Endothelial cell of umbilical vein (primary cell): ENCODE data around the gene TEK. TPM values are rescaled to one million over a fixed set of nuclear protein-coding genes. Genes with fewer than 3 reads are reported as not detected.
A peak's percentile ranks its signal among the peaks of the same experiment; 100 is the strongest.

ENCODE experiments used
- BruUV-seq: library from RNA; stranded (reverse); fragments of 400-500 nt; replicated peaks from 2 replicates; lab custom pipeline; 2021; lab: Mats Ljungman, UMichigan
- CTCF ChIA-PET: fragments of 300-600, 350-600 bp; sonication (Branson Sonifier 250); formaldehyde crosslinking; loops from one replicate; lab custom pipeline; 2021; ENCODE audit warnings: antibody characterized with exemption, inconsistent platforms; lab: Charles Lee
- POLR2A ChIA-PET: fragments of 300-600, 350-600 bp; sonication (Branson Sonifier 250); formaldehyde crosslinking; loops from one replicate; lab custom pipeline; 2021; ENCODE audit warnings: antibody characterized with exemption, inconsistent platforms; lab: Charles Lee
- DNase-seq: peaks from one replicate; pipeline ENCODE4 v3.0.0-alpha.2; 2011; ENCODE audit warnings: low read depth, low spot score
- FAIRE-seq: peaks from 2 replicates; lab custom pipeline; 2011; peaks lifted over from hg19 to GRCh38; lab: Jason Lieb, UNC
- H2AFZ ChIP-seq: 2 replicates; pipeline ENCODE4 v1.6.0; 2012; ENCODE audit warnings: low read depth, low read length, control low read depth, inconsistent platforms
- H3K27ac ChIP-seq: 2 replicates; pipeline ENCODE4 v1.5.1; 2011; ENCODE audit warnings: low read depth, mild to moderate bottlenecking, control low read depth, low read length, moderate library complexity; ENCODE audit not compliant: insufficient read depth
- H3K27me3 ChIP-seq, 2 experiments: 2 replicates each; pipeline versions ENCODE4 v1.6.0 to v1.6.1; 2011; ENCODE audit warnings: low read length in 2 of 2, mixed read lengths in 1 of 2; ENCODE audit not compliant: control insufficient read depth in 2 of 2, insufficient read depth in 2 of 2
- H3K36me3 ChIP-seq, 2 experiments: 2 replicates in 1 of 2; 3 replicates in 1 of 2; pipeline ENCODE4 v1.5.1; 2011; ENCODE audit warnings: low read length in 2 of 2, mild to moderate bottlenecking in 1 of 2, moderate library complexity in 1 of 2; ENCODE audit not compliant: control insufficient read depth in 2 of 2, insufficient read depth in 2 of 2; ENCODE audit errors: extremely low read depth in 1 of 2
- H3K4me1 ChIP-seq: 3 replicates; pipeline ENCODE4 v1.5.1; 2011; ENCODE audit warnings: mild to moderate bottlenecking, low read length; ENCODE audit not compliant: control insufficient read depth, insufficient read depth; ENCODE audit errors: extremely low read depth
- H3K4me2 ChIP-seq: 2 replicates; pipeline ENCODE4 v1.6.1; 2011; ENCODE audit warnings: low read length, control low read depth, mixed read lengths; ENCODE audit not compliant: insufficient read depth
- H3K4me3 ChIP-seq, 3 experiments: fragments of 200-600 bp in 1 of 3; sonication (generic), shearing (Covaris generic) in 1 of 3; replicated peaks in 1 of 3; 2 replicates each; pipeline ENCODE4 v1.5.1; 2011 to 2016; ENCODE audit warnings: control low read depth in 3 of 3, low read length in 3 of 3, mild to moderate bottlenecking in 2 of 3, inconsistent platforms in 1 of 3, low read depth in 1 of 3, moderate library complexity in 1 of 3; ENCODE audit not compliant: insufficient read depth in 1 of 3
- H3K79me2 ChIP-seq: 2 replicates; pipeline ENCODE4 v1.6.0; 2012; ENCODE audit warnings: low read length, inconsistent platforms; ENCODE audit not compliant: control insufficient read depth, insufficient read depth
- H3K9ac ChIP-seq: replicated peaks from 2 replicates; pipeline ENCODE3; 2011; ENCODE audit warnings: low read length, control low read depth; ENCODE audit not compliant: insufficient read depth; ENCODE audit errors: extremely low read depth
- H3K9me1 ChIP-seq: replicated peaks from 3 replicates; pipeline ENCODE4 v1.6.0; 2011; ENCODE audit warnings: mild to moderate bottlenecking, low read length; ENCODE audit not compliant: control insufficient read depth, insufficient read depth; ENCODE audit errors: extremely low read depth
- H3K9me3 ChIP-seq: replicated peaks from 2 replicates; pipeline ENCODE4 v1.5.1; 2012; ENCODE audit warnings: low read length, inconsistent platforms; ENCODE audit not compliant: control insufficient read depth, insufficient read depth
- H4K20me1 ChIP-seq: replicated peaks from 2 replicates; pipeline ENCODE3; 2011; ENCODE audit warnings: mild to moderate bottlenecking, low read length; ENCODE audit not compliant: control insufficient read depth, insufficient read depth; ENCODE audit errors: extremely low read depth
- EZH2 ChIP-seq: IDR thresholded peaks from 2 replicates; pipeline ENCODE4 v1.6.1; 2012; ENCODE audit warnings: borderline replicate concordance, low read depth, mild to moderate bottlenecking, moderate library complexity, low read length, inconsistent platforms; ENCODE audit not compliant: severe bottlenecking
- FOS ChIP-seq: IDR thresholded peaks from 2 replicates; pipeline ENCODE4 v1.6.1; 2011; ENCODE audit warnings: mild to moderate bottlenecking, low read length, moderate library complexity, borderline replicate concordance; ENCODE audit not compliant: insufficient read depth
- GATA2 ChIP-seq: IDR thresholded peaks from 2 replicates; pipeline ENCODE4 v1.7.0; 2011; ENCODE audit warnings: low read depth, mild to moderate bottlenecking, moderate library complexity, mixed read lengths, low read length; ENCODE audit not compliant: insufficient read length, insufficient read depth
- JUN ChIP-seq: IDR thresholded peaks from 2 replicates; pipeline ENCODE4 v1.6.1; 2011; ENCODE audit warnings: borderline replicate concordance, low read depth; ENCODE audit not compliant: insufficient read length, insufficient read depth
- MYC ChIP-seq: IDR thresholded peaks from one replicate; pipeline ENCODE4 v1.6.1; 2011; ENCODE audit warnings: mild to moderate bottlenecking, low read depth, low read length
- POLR2A ChIP-seq: IDR thresholded peaks from 2 replicates; pipeline ENCODE4 v1.6.1; 2012; ENCODE audit warnings: low read depth, mild to moderate bottlenecking, control low read depth, low read length
- POLR2AphosphoS5 ChIP-seq: IDR thresholded peaks from 2 replicates; pipeline ENCODE4 v1.6.1; 2012; ENCODE audit warnings: low read depth, mild to moderate bottlenecking, control low read depth, low read length, moderate library complexity; ENCODE audit not compliant: insufficient read depth
- dilution Hi-C: fragments of 300-500 bp; cut with MboI; formaldehyde crosslinking; loops from one replicate; pipeline ENCODE4 v1.15.0; 2019; ENCODE audit warnings: low sequenced_read_pairs; ENCODE audit not compliant: extremely low pct_ligation_motif_present
- intact Hi-C: fragments of 100-400 bp; cut with micrococcal nuclease; formaldehyde crosslinking; loops from one replicate; pipeline ENCODE4 v1.10.0; 2022
- polyA plus RNA-seq, 4 experiments: library from polyadenylated mRNA; depleted of rRNA in 3 of 4; stranded (reverse) in 3 of 4; unstranded in 1 of 4; fragments of >200 nt; gene quantifications; 2 replicates each; pipeline versions ENCODE4 v1.2.1 to v1.2.3, GENCODE V29; 2011 to 2012; ENCODE audit warnings: missing spikeins in 1 of 4
- total RNA-seq: library from RNA; stranded (reverse); gene quantifications from 2 replicates; pipeline ENCODE4 v1.2.3, GENCODE V29; 2021
- TF ChIP-seq, protein P1 (sequence below): IDR thresholded peaks from 2 replicates; pipeline ENCODE4 v1.6.1; 2011; ENCODE audit not compliant: insufficient read depth, insufficient read length
- TF ChIP-seq, protein P2 (sequence below), 2 donors: IDR thresholded peaks; 1 replicate in 1 of 2; 2 replicates in 1 of 2; pipeline ENCODE4 v1.5.1; 2011; ENCODE audit warnings: low read length in 2 of 2, mild to moderate bottlenecking in 2 of 2, moderate library complexity in 2 of 2, control low read depth in 1 of 2, inconsistent platforms in 1 of 2, low read depth in 1 of 2; ENCODE audit not compliant: insufficient read depth in 1 of 2; ENCODE audit errors: extremely low read depth in 1 of 2

The TEK gene
- total and polyA plus RNA-seq, 2 donors (not counting 3 experiments of a cell fraction or from before 2014, with no cell fraction given) = 26.9 to 44.1 TPM

- TF ChIP-seq JUN = no peak
- TF ChIP-seq, protein P1, sequence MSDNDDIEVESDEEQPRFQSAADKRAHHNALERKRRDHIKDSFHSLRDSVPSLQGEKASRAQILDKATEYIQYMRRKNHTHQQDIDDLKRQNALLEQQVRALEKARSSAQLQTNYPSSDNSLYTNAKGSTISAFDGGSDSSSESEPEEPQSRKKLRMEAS = no peak
- no peak for TF ChIP-seq MYC
- no peak for TF ChIP-seq GATA2
- TF ChIP-seq POLR2AphosphoS5 = no peak
- no peak for TF ChIP-seq EZH2
- no peak for TF ChIP-seq POLR2A
- no peak for TF ChIP-seq FOS
- TF ChIP-seq, protein P2, sequence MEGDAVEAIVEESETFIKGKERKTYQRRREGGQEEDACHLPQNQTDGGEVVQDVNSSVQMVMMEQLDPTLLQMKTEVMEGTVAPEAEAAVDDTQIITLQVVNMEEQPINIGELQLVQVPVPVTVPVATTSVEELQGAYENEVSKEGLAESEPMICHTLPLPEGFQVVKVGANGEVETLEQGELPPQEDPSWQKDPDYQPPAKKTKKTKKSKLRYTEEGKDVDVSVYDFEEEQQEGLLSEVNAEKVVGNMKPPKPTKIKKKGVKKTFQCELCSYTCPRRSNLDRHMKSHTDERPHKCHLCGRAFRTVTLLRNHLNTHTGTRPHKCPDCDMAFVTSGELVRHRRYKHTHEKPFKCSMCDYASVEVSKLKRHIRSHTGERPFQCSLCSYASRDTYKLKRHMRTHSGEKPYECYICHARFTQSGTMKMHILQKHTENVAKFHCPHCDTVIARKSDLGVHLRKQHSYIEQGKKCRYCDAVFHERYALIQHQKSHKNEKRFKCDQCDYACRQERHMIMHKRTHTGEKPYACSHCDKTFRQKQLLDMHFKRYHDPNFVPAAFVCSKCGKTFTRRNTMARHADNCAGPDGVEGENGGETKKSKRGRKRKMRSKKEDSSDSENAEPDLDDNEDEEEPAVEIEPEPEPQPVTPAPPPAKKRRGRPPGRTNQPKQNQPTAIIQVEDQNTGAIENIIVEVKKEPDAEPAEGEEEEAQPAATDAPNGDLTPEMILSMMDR (IDR thresholded peaks at IDR 0.05; ENCODE audit: extremely low read depth in 1 of 2, insufficient read depth in 1 of 2, low read depth in 1 of 2, low read length in 2 of 2) = no peak
- peak; percentile 24 for FAIRE-seq
- H3K9me3 ChIP-seq = no peaks in the 10 kb centered on the region
- no peak overlapping the region for H3K4me3 ChIP-seq
- H3K36me3 ChIP-seq = peaks cover 3 to 4% of the 10 kb centered on the region in 2 experiments
- H3K9ac ChIP-seq = no peak overlapping the region
- H3K4me1 ChIP-seq = peaks cover 10% of the 10 kb centered on the region
- H3K27ac ChIP-seq = no peak overlapping the region
- H2AFZ ChIP-seq = no peak overlapping the region
- peak; percentile 89 for DNase-seq
- no peaks in the 10 kb centered on the region for H4K20me1 ChIP-seq
- ChIA-PET POLR2A (no interaction called here), CTCF (interaction anchor here (2.1 kb wide), 1 partner anchor 19 kb away, joined by 6 read pairs; no protein-coding TSS in a partner anchor)
- no peaks in the 10 kb centered on the region for H3K9me1 ChIP-seq
- no peak overlapping the region for H3K4me2 ChIP-seq
- no peaks in the 10 kb centered on the region for H3K27me3 ChIP-seq
- intact Hi-C loops (no loop called here), dilution Hi-C loops (no loop called here)
- peaks cover 8% of the 10 kb centered on the region for H3K79me2 ChIP-seq
- no TSS peak for BruUV-seq
Measured at GRCh38 chr9:27160636-27161035, 51.6 kb downstream of the TEK start.
